B cell (primary cell): ENCODE results near the gene ZSCAN1. TPM values are rescaled to one million over a fixed set of nuclear protein-coding genes. Genes with fewer than 3 reads are reported as not detected.

Source experiments
- ATAC-seq: fragments of 200-7000 bp; cut with Tn5 transposase; one replicate; pipeline ENCODE4 v1.10.0; 2021; ENCODE audit warnings: low read depth, mild to moderate bottlenecking, moderate number of reproducible peaks, moderate library complexity
- CTCF ChIA-PET: fragments of 350-600 bp; sonication (Branson Sonifier 250); formaldehyde crosslinking; loops from one replicate; lab custom pipeline; 2021; ENCODE audit warnings: antibody characterized with exemption, inconsistent platforms; lab: Charles Lee
- POLR2A ChIA-PET: fragments of 350-600 bp; sonication (Branson Sonifier 250); formaldehyde crosslinking; loops from one replicate; lab custom pipeline; 2021; ENCODE audit warnings: antibody characterized with exemption; lab: Charles Lee
- DNase-seq: peaks from one replicate; pipeline ENCODE4 v3.0.0; 2013
- H2AFZ ChIP-seq: 2 replicates; pipeline ENCODE4 v1.6.1; 2012; ENCODE audit warnings: mild to moderate bottlenecking, low read depth, low read length; ENCODE audit not compliant: insufficient read depth, poor library complexity, severe bottlenecking
- H3K27ac ChIP-seq, 2 donors: 1 replicate in 1 of 2; 2 replicates in 1 of 2; pipeline ENCODE4 v1.5.1; 2012 to 2013; ENCODE audit warnings: low read length in 2 of 2, mild to moderate bottlenecking in 2 of 2, moderate library complexity in 1 of 2
- H3K27me3 ChIP-seq, 4 experiments: fragments of 200-600 bp in 1 of 4; sonication (generic) in 1 of 4; replicated peaks in 1 of 4; 1 replicate in 2 of 4; 2 replicates in 2 of 4; pipeline versions ENCODE4 v1.6.1 to v1.7.0; 2013 to 2016; ENCODE audit warnings: low read length in 3 of 4, mild to moderate bottlenecking in 2 of 4, mixed read lengths in 1 of 4, moderate library complexity in 1 of 4; ENCODE audit not compliant: insufficient read depth in 4 of 4, control insufficient read depth in 3 of 4; ENCODE audit errors: control extremely low read depth in 1 of 4
- H3K36me3 ChIP-seq, 2 experiments: replicated peaks in 1 of 2; 1 replicate in 1 of 2; 2 replicates in 1 of 2; pipeline versions ENCODE4 v1.6.1 to v1.7.1; 2013; ENCODE audit warnings: low read length in 1 of 2; ENCODE audit not compliant: insufficient read depth in 2 of 2, control insufficient read depth in 1 of 2; ENCODE audit errors: control extremely low read depth in 1 of 2, extremely low read depth in 1 of 2
- H3K4me1 ChIP-seq, 2 donors: fragments of 200-600 bp in 1 of 2; sonication (generic) in 1 of 2; 1 replicate in 1 of 2; 2 replicates in 1 of 2; pipeline versions ENCODE4 v1.5.1 to v1.6.1; 2013 to 2017; ENCODE audit warnings: low read length in 2 of 2; ENCODE audit not compliant: control insufficient read depth in 2 of 2, insufficient read depth in 2 of 2
- H3K4me2 ChIP-seq: replicated peaks from 2 replicates; pipeline ENCODE3; 2012; ENCODE audit warnings: mild to moderate bottlenecking, low read depth, low read length; ENCODE audit not compliant: poor library complexity, severe bottlenecking
- H3K4me3 ChIP-seq, 5 experiments: fragments of 200-600 bp in 1 of 5; sonication (generic) in 1 of 5; 1 replicate in 3 of 5; 2 replicates in 2 of 5; pipeline versions ENCODE4 v1.5.1 to v1.7.0; 2011 to 2016; ENCODE audit warnings: low read length in 4 of 5, mild to moderate bottlenecking in 4 of 5, low read depth in 2 of 5, control low read depth in 1 of 5, moderate library complexity in 1 of 5; ENCODE audit not compliant: insufficient read depth in 1 of 5; ENCODE audit errors: control extremely low read depth in 1 of 5, extremely low read depth in 1 of 5
- H3K79me2 ChIP-seq: fragments of 200-600 bp; sonication (generic); one replicate; pipeline ENCODE4 v1.6.0; 2016; ENCODE audit warnings: low read length; ENCODE audit not compliant: control insufficient read depth, insufficient read depth
- H3K9ac ChIP-seq: fragments of 200-600 bp; sonication (generic); 2 replicates; pipeline ENCODE4 v1.6.1; 2017; ENCODE audit warnings: mild to moderate bottlenecking, low read length, moderate library complexity
- H3K9me3 ChIP-seq, 3 donors: one replicate each; pipeline versions ENCODE4 v1.6.1 to v1.7.1; 2013; ENCODE audit warnings: low read length in 2 of 3; ENCODE audit not compliant: control insufficient read depth in 2 of 3, insufficient read depth in 1 of 3; ENCODE audit errors: control extremely low read depth in 1 of 3
- H4K20me1 ChIP-seq: 2 replicates; pipeline ENCODE4 v1.6.0; 2012; ENCODE audit warnings: mild to moderate bottlenecking, low read length; ENCODE audit not compliant: insufficient read depth, control insufficient read depth, poor library complexity, severe bottlenecking
- H3K27ac Mint-ChIP-seq: one replicate; pipeline ENCODE4 v1.8.0; 2021; ENCODE audit warnings: mixed read lengths
- H3K27me3 Mint-ChIP-seq: one replicate; pipeline ENCODE4 v1.8.0; 2021; ENCODE audit warnings: mixed read lengths
- H3K4me1 Mint-ChIP-seq: one replicate; pipeline ENCODE4 v1.8.0; 2021; ENCODE audit warnings: mixed read lengths
- H3K4me3 Mint-ChIP-seq: one replicate; pipeline ENCODE4 v1.8.0; 2021; ENCODE audit warnings: mixed read lengths
- H3K9me3 Mint-ChIP-seq: one replicate; pipeline ENCODE4 v1.8.0; 2022; ENCODE audit warnings: mixed read lengths; ENCODE audit not compliant: insufficient read depth
- EZH2 ChIP-seq: IDR thresholded peaks from 2 replicates; pipeline ENCODE4 v1.6.1; 2012; ENCODE audit warnings: borderline replicate concordance, low read depth, mild to moderate bottlenecking, moderate library complexity, low read length; ENCODE audit not compliant: insufficient read depth, poor library complexity, severe bottlenecking
- WGBS: methylation state at CpG from one replicate; pipeline ENCODE4 v1.1.5; 2013; ENCODE audit warnings: missing lambda C conversion rate; ENCODE audit not compliant: insufficient coverage; 5-methylcytosine and 5-hydroxymethylcytosine counted together
- intact Hi-C: fragments of 100-400 bp; cut with micrococcal nuclease; formaldehyde crosslinking; loops from one replicate; pipeline ENCODE4 v1.10.0; 2022
- polyA plus RNA-seq: library from polyadenylated mRNA; depleted of rRNA; stranded (reverse); fragments of >200 nt; gene quantifications from 2 replicates; pipeline ENCODE4 v1.2.3, GENCODE V29; 2012
- total RNA-seq, 2 donors: library from RNA; stranded (reverse); fragments of 120-200 nt in 1 of 2; gene quantifications; 1 replicate in 1 of 2; 2 replicates in 1 of 2; pipeline versions ENCODE4 v1.2.3 to v1.2.4, GENCODE V29; 2013 to 2022
- TF ChIP-seq, protein P1 (sequence below): fragments of 200-600 bp; IDR thresholded peaks from one replicate; pipeline ENCODE4 v1.8.0; 2022; ENCODE audit warnings: antibody characterized with exemption, mild to moderate bottlenecking

The ZSCAN1 gene
- total and polyA plus RNA-seq, 2 donors (not counting 1 experiment from before 2014, with no cell fraction given): 0.13 TPM; not detected in 1

DNA sequence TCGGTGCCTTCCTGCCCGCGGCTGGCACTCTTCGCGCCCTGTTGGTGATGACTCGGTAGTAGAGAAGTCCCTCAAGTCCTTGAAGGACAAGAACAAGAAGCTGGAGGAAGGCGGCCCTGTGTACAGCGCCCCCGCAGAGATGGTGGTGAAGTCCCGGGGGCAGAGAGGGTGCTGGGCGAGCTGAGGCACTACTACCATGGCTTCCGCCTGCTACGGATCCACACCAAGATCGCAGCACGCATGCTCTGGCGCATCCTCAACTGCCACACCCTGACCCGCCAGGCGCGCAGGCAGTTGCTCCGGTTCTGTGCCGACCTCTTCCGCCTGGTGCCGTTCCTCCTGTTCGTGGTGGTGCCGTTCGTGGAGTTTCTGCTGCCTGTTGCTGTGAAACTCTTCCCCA is 11.1 kb downstream of the ZSCAN1 start:
- Histone ChIP-seq H3K79me2 (no peaks in the 10 kb centered on the region), H3K4me3 (no peak overlapping the region), H3K27ac (no peak overlapping the region), H3K4me1 (no peaks in the 10 kb centered on the region), H4K20me1 (no peaks in the 10 kb centered on the region), H3K9me3 (peaks cover 1 to 95% (median 4%) of the 10 kb centered on the region in 3 donors), H3K36me3 (no peaks in the 10 kb centered on the region), H2AFZ (no peak overlapping the region), H3K9ac (no peak overlapping the region), H3K4me2 (no peak overlapping the region), H3K27me3 (peaks cover 0 to 5% (median 1%) of the 10 kb centered on the region in 4 experiments)
- TF ChIP-seq, protein P1, sequence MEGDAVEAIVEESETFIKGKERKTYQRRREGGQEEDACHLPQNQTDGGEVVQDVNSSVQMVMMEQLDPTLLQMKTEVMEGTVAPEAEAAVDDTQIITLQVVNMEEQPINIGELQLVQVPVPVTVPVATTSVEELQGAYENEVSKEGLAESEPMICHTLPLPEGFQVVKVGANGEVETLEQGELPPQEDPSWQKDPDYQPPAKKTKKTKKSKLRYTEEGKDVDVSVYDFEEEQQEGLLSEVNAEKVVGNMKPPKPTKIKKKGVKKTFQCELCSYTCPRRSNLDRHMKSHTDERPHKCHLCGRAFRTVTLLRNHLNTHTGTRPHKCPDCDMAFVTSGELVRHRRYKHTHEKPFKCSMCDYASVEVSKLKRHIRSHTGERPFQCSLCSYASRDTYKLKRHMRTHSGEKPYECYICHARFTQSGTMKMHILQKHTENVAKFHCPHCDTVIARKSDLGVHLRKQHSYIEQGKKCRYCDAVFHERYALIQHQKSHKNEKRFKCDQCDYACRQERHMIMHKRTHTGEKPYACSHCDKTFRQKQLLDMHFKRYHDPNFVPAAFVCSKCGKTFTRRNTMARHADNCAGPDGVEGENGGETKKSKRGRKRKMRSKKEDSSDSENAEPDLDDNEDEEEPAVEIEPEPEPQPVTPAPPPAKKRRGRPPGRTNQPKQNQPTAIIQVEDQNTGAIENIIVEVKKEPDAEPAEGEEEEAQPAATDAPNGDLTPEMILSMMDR: no peak
- TF ChIP-seq EZH2: no peak
- WGBS: 95% methylated on average over 25 of the region's 26 CpGs
- Mint-ChIP-seq H3K27ac (no peak overlapping the region), H3K9me3 (peaks cover 15% of the 10 kb centered on the region), H3K4me1 (no peaks in the 10 kb centered on the region), H3K4me3 (no peak overlapping the region), H3K27me3 (no peaks in the 10 kb centered on the region)
- intact Hi-C loops: no loop called here
- POLR2A ChIA-PET: no interaction called here
- DNase-seq (no peak), ATAC-seq (no peak)
- CTCF ChIA-PET: no interaction called here

DNA sequence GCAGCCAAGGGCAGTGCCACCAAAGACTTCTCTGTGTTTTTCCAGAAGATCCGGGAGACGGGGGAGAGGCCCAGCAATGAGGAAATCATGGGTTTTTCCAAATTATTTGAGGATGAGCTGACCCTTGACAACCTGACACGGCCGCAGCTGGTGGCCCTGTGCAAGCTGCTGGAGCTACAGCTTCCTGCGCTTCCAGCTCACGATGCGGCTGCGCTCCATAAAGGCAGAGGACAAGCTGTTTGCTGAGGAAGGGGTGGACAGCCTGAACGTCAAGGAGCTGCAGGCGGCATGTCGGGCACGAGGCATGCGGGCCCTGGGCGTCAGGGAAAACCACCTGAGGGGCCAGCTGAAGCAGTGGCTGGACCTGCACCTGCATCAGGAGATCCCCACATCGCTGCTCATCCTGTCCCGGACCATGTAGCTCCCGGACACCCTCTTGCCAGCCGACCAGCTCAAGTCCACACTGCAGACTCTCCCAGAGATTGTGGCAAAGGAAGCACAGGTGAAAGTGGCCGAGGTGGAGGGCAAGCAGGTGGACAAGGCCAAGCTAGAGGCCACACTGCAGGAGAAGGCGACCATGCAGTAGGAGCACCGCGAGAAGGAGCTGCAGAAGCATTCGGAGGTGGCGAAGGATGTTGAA is 11.7 kb downstream of the ZSCAN1 start:
- Mint-ChIP-seq H3K27ac (no peak overlapping the region), H3K27me3 (no peaks in the 10 kb centered on the region), H3K9me3 (peaks cover 15% of the 10 kb centered on the region), H3K4me3 (no peak overlapping the region), H3K4me1 (no peaks in the 10 kb centered on the region)
- Histone ChIP-seq H3K36me3 (no peaks in the 10 kb centered on the region), H3K9me3 (peaks cover 1 to 95% (median 4%) of the 10 kb centered on the region in 3 donors), H2AFZ (no peak overlapping the region), H3K79me2 (no peaks in the 10 kb centered on the region), H3K4me2 (no peak overlapping the region), H3K4me1 (no peaks in the 10 kb centered on the region), H4K20me1 (no peaks in the 10 kb centered on the region), H3K9ac (no peak overlapping the region), H3K27me3 (peaks cover 0 to 5% (median 1%) of the 10 kb centered on the region in 4 experiments), H3K27ac (no peak overlapping the region), H3K4me3 (no peak overlapping the region)
- ATAC-seq (no peak), DNase-seq (no peak)
- intact Hi-C loops: no loop called here
- 92% methylated on average over 24 of the region's 24 CpGs for WGBS
- ChIA-PET POLR2A (no interaction called here), CTCF (no interaction called here)
- TF ChIP-seq, protein P1: no peak
- no peak for TF ChIP-seq EZH2
